Activated CD8-positive, alpha-beta T cell treated with anti-CD3 and anti-CD28 coated beads, Interleukin-2, amount 10 ng/mL, durations not matched to agents 7 days and 5 days (primary cell): ENCODE results near the gene STAT3. TPM values are rescaled to one million over a fixed set of nuclear protein-coding genes. Genes with fewer than 3 reads are reported as not detected.
A peak's percentile ranks its signal among the peaks of the same experiment; 100 is the strongest.

Experiments
- ATAC-seq: fragments of 150-1000 bp; cut with Tn5 transposase; one replicate; pipeline ENCODE4 v1.10.0; 2021; ENCODE audit warnings: moderate library complexity
- CTCF ChIA-PET: fragments of 350-600 bp; sonication (Branson Sonifier 250); formaldehyde crosslinking; loops from one replicate; lab custom pipeline; 2021; ENCODE audit warnings: antibody characterized with exemption; lab: Charles Lee
- POLR2A ChIA-PET: fragments of 350-600 bp; sonication (Branson Sonifier 250); formaldehyde crosslinking; loops from one replicate; lab custom pipeline; 2021; ENCODE audit warnings: antibody characterized with exemption; lab: Charles Lee
- DNase-seq: peaks from one replicate; pipeline ENCODE4 v3.0.0-alpha.2; 2020
- H3K27ac Mint-ChIP-seq: one replicate; pipeline ENCODE4 v1.8.0; 2021; ENCODE audit warnings: mild to moderate bottlenecking, mixed read lengths
- H3K27me3 Mint-ChIP-seq: one replicate; pipeline ENCODE4 v1.8.0; 2021; ENCODE audit warnings: low read depth, mixed read lengths
- H3K36me3 Mint-ChIP-seq: one replicate; pipeline ENCODE4 v1.8.0; 2021; ENCODE audit warnings: low read depth, mixed read lengths
- H3K4me1 Mint-ChIP-seq: one replicate; pipeline ENCODE4 v1.8.0; 2021; ENCODE audit warnings: low read depth, mixed read lengths
- H3K4me3 Mint-ChIP-seq: one replicate; pipeline ENCODE4 v1.8.0; 2021; ENCODE audit warnings: mild to moderate bottlenecking, mixed read lengths
- H3K9me3 Mint-ChIP-seq: one replicate; pipeline ENCODE4 v1.8.0; 2022; ENCODE audit warnings: mixed read lengths; ENCODE audit not compliant: insufficient read depth
- total RNA-seq, 2 experiments: library from RNA; stranded (reverse); gene quantifications; one replicate each; pipeline ENCODE4 v1.2.3, GENCODE V29; 2021

STAT3 gene
- total RNA-seq, 2 experiments from 2014 or later, result 94.7 to 101 TPM

DNA sequence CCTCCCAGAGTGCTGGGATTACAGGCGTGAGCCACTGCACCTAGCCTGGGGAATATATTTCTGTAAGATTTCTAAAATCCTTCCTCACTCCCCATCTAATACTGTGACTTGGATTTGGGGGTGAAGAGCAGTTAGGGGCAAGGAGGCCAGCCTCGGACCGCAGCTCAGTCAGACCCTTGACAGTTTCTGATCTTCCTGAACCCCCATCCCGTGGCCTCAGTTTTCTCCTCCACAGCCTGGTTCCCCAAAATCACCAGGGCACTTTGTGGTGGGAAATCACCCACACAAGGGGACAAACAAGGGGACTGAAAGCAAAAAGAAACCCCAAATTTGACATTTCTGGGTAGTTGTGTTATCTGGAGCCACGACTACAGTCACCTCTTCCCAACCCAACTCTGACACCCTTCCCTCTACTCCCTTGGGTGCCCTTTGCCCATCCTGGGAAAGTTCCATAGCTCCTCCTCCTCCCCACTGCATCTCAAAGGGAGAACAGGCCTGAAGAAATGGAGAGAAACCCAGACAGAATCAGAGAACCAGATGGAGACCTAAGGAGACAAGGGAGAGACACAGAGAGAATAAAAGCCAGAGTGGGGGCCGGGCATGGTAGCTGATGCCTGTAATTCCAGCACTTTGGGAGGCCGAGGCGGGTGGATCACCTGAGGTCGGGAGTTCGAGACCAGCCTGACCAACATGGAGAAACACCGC lies 102.7 kb downstream of the STAT3 start:
- Mint-ChIP-seq H3K4me3 (peak overlapping the region; percentile 31), H3K4me1 (peaks cover 42% of the 10 kb centered on the region)
- DNase-seq, result no peak

DNA sequence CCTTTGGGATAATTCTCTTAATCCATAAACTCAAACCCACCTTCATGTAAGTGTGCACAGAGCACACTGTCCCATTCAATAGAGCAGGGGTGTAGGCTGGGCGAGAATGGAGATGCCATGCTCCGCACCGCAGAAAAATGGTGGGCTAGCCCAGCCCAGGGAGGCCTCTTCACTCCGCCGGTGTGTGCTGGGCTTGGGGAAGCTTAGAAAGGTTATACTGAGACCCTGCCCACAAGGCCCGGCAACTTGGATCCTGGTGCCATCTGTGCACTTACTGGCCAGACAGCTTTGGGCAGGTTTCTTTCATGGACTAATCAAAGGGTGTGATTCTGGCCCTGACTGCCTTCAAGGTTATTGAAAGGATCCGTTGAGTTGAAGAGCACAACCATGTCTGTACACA lies 103.7 kb downstream of the STAT3 start:
- DNase-seq, result no peak

More for the DNA sequence above, 102.7 kb downstream of the STAT3 start:
- Mint-ChIP-seq H3K36me3 (peaks cover 11% of the 10 kb centered on the region), H3K27me3 (no peaks in the 10 kb centered on the region), H3K9me3 (no peaks in the 10 kb centered on the region), H3K27ac (peak overlapping the region; percentile 12)
- ChIA-PET CTCF (interaction anchor here (0.6 kb wide), 1 partner anchor 63 kb away, joined by 3 read pairs; no protein-coding TSS in a partner anchor), POLR2A (interaction anchor here (0.6 to 5.7 kb wide), 3 partner anchors 16 to 245 kb away, joined by 3 to 69 read pairs (median 3); no protein-coding TSS in a partner anchor)
- no peak for ATAC-seq

DNA sequence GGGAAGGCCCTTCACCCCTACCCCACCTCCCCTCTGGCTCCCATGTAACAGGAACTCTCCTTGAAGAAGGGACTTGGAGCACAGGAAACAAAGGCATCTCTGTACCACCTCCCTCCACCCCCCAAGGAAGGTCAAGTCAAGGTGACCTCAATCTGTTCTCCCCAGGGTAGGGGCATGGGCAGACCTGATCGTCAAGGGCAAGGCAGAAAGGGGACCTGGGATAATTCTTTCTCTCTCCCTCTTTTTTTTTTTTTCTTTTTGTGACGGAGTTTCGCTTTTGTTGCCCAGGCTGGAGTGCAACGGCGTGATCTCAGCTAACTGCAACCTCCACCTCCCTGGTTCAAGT lies 104.2 kb downstream of the STAT3 start:
- H3K27me3 Mint-ChIP-seq, result no peaks in the 10 kb centered on the region
- ATAC-seq (no peak), DNase-seq (no peak)
- peaks cover 28% of the 10 kb centered on the region for H3K4me1 Mint-ChIP-seq
- CTCF ChIA-PET, result no interaction called here
- no peaks in the 10 kb centered on the region for H3K9me3 Mint-ChIP-seq
- H3K27ac Mint-ChIP-seq, result no peak overlapping the region
- H3K36me3 Mint-ChIP-seq, result peaks cover 5% of the 10 kb centered on the region
- POLR2A ChIA-PET, result interaction anchor here (0.9 kb wide), 1 partner anchor 9 kb away, joined by 3 read pairs; no protein-coding TSS in a partner anchor
- no peak overlapping the region for H3K4me3 Mint-ChIP-seq

More for the DNA sequence above, 103.7 kb downstream of the STAT3 start:
- no peak overlapping the region for H3K4me3 Mint-ChIP-seq
- no peak for ATAC-seq
- no peaks in the 10 kb centered on the region for H3K9me3 Mint-ChIP-seq
- peaks cover 5% of the 10 kb centered on the region for H3K36me3 Mint-ChIP-seq
- ChIA-PET POLR2A (interaction anchor here (0.9 to 5.7 kb wide), 2 partner anchors 9 to 36 kb away, joined by 3 to 69 read pairs; no protein-coding TSS in a partner anchor), CTCF (no interaction called here)
- H3K27me3 Mint-ChIP-seq, result no peaks in the 10 kb centered on the region
- no peak overlapping the region for H3K27ac Mint-ChIP-seq
- peaks cover 32% of the 10 kb centered on the region for H3K4me1 Mint-ChIP-seq

DNA sequence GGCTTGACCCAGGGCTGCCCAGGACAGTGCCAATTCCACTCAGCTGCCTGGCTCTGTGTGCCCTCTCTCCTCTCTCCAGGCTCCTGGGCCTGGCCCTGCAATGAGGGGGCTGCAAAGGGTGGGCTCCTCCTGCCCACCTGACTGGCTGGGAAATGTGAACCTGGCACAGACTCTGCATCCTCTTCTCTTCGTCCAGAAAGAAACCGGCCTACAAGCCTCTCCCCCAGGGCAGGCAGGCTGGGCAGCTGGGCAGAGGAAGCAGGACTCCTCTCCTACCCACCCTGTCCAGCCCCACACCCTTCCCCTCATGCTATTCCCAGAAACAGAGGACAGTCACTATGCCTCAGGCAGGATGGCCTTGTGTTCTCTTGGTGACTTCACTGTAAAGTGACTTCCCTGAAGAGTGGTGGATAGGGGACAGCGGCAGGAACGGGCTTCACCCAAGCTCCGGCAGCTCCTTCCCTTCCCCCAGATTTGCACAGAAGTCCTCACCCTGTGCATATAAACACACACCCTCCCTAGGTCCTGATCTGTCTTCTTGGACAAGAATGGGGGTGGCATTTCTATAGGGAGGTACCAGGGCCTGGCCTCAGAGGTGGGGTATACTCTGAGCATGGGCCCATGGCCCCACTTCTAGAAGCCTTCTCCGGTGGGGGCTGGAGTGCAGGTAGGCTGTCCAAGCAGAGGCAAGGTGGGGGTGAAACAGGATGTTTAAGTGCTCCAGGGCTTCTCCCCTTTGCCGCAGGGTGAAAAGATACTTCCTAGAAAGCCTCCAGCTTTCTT lies 104.8 kb downstream of the STAT3 start:
- ChIA-PET POLR2A (interaction anchor here (0.9 kb wide), 1 partner anchor 8 kb away, joined by 3 read pairs; no protein-coding TSS in a partner anchor), CTCF (no interaction called here)
- H3K4me1 Mint-ChIP-seq, result peaks cover 28% of the 10 kb centered on the region
- DNase-seq (no peak), ATAC-seq (no peak)
- H3K36me3 Mint-ChIP-seq, result peaks cover 5% of the 10 kb centered on the region
- H3K27me3 Mint-ChIP-seq, result no peaks in the 10 kb centered on the region
- H3K27ac Mint-ChIP-seq, result peak overlapping the region; percentile 30
- H3K9me3 Mint-ChIP-seq, result no peaks in the 10 kb centered on the region
- no peak overlapping the region for H3K4me3 Mint-ChIP-seq

DNA sequence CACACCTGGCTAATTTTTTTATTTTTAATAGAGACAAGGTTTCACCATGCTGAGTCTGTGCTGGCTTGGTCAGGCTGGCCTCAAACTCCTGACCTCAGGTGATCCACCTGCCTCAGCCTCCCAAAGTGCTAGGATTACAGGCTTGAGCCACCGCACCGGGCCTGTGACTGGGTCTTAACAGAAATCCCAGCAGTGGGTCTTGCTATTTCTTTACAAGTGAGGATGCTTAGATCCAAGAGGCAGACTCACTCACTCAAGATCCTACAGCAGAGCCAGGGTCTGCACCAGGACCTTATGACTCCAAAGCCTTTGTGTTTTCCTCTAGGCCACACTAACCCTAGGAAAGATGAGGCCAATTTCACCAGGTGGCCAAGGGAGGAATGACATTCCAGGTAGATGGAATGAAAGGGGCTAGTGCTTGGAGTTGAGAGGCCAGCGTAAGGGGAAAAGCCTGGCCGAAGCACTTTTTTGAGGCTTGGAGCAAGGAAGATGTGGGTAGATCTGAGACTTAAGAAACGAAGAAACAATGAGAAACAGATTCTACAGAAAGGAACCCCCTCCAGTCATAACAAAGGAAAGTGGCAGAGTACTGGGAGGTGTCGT lies 105.7 kb downstream of the STAT3 start:
- Mint-ChIP-seq H3K9me3 (no peaks in the 10 kb centered on the region), H3K4me1 (peaks cover 28% of the 10 kb centered on the region), H3K36me3 (peaks cover 2% of the 10 kb centered on the region), H3K4me3 (no peak overlapping the region), H3K27me3 (no peaks in the 10 kb centered on the region), H3K27ac (no peak overlapping the region)
- CTCF ChIA-PET, result interaction anchor here (1.2 kb wide), 1 partner anchor 60 kb away, joined by 4 read pairs; no protein-coding TSS in a partner anchor
- DNase-seq (no peak), ATAC-seq (no peak)
- POLR2A ChIA-PET, result no interaction called here

DNA sequence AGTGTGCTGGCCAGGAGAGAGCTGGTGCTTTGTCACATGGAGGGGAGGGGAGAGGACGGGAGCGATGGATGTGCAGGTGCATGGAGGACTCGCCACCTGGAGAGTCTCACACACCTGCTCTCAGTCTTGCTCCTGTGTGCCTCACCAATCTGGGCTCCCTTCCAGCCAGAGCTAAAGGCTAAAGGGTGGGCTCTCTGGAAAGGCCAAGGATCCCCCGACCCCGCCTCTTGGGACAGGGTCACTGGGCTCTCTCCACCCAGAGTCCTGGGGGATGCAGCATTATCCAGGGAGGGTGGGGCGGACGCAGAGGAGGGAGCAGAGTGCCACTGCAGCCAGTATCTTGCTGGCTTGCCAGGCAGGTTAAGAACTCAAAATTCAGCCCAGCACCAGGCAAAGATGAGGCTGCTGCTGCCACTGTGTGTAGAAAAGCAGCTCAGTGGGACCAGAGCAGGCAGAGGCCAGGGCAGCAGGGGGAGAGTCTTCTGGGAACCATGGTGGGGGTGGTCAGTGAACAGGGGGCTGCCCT lies 106.6 kb downstream of the STAT3 start:
- no peak for DNase-seq
- CTCF ChIA-PET, result interaction anchor here (1.2 kb wide), 1 partner anchor 59 kb away, joined by 4 read pairs; no protein-coding TSS in a partner anchor
- H3K27ac Mint-ChIP-seq, result no peak overlapping the region
- no peak for ATAC-seq
- H3K9me3 Mint-ChIP-seq, result no peaks in the 10 kb centered on the region
- POLR2A ChIA-PET, result interaction anchor here (0.8 kb wide), 1 partner anchor 33 kb away, joined by 4 read pairs; no protein-coding TSS in a partner anchor
- no peak overlapping the region for H3K4me3 Mint-ChIP-seq
- H3K36me3 Mint-ChIP-seq, result no peaks in the 10 kb centered on the region
- peaks cover 26% of the 10 kb centered on the region for H3K4me1 Mint-ChIP-seq
- no peaks in the 10 kb centered on the region for H3K27me3 Mint-ChIP-seq

DNA sequence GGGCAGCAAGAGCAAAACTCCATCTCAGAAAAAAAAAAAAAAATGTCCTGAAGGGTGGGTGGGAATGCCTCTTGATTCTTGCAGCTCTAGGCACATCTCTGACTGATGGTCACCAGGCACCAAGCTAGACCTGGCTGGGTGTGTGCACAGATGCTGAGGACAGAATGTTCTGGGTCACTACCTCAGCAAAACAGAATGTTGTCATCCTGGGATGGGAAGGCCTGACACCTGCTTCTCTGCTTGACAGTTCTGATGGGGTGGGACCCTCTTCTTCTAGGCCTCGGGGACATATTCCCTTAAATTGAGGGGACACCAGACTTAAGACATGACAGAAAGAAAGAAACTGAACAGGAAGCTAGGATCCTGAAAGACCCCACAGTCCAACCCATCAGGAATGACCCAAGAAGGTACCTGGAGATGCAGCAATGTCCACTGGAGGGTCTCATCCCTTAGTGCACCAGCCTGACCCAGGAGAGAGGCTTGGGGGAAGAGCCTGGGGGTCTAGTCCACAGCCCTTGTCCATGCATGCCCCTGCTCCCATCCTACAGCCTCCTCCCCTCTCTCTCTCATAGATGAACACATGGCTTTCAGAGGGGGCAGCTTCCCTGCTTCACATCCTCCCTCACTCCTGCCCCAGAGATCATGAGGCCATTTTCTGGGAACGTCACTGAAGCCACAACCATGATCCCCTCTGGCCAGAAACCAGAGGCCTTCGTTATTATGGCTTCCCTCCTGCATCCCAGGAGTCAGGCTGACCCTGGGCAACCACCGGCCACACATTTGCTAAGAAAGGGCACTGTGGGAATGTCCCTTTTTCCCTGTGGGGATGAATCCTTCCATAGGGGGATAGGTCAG lies 108.2 kb downstream of the STAT3 start:
- POLR2A ChIA-PET, result interaction anchor here (0.6 to 3.0 kb wide), 6 partner anchors 9 to 362 kb away, joined by 3 to 24 read pairs (median 3); partner anchors contain the start of gene STAT5A
- H3K27ac Mint-ChIP-seq, result no peak overlapping the region
- ATAC-seq (no peak), DNase-seq (no peak)
- H3K9me3 Mint-ChIP-seq, result no peaks in the 10 kb centered on the region
- H3K4me1 Mint-ChIP-seq, result peaks cover 19% of the 10 kb centered on the region
- H3K36me3 Mint-ChIP-seq, result peaks cover 3% of the 10 kb centered on the region
- CTCF ChIA-PET, result interaction anchor here (1.1 to 1.5 kb wide), 3 partner anchors 11 to 58 kb away, joined by 3 to 4 read pairs (median 3); no protein-coding TSS in a partner anchor
- H3K4me3 Mint-ChIP-seq, result no peak overlapping the region
- no peaks in the 10 kb centered on the region for H3K27me3 Mint-ChIP-seq

DNA sequence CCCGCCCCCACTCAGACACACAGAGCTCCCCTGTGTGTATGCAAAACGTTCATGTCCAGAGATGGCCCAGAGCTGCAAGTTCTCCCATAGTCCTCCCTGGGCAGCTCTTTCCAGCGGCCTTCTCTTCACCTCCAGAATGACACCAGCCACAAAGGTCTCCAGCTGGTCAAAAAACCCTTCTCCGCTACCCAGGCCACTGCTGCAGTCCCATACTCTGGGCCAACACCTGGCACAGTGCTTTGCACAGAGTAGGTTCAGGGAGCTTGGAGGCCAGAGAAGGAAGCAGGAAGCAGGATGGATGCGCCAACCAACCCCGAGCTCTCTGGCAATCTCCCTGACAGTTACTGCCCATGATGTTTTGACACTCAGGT lies 110.9 kb downstream of the STAT3 start:
- Mint-ChIP-seq H3K36me3 (peaks cover 3% of the 10 kb centered on the region), H3K27me3 (no peaks in the 10 kb centered on the region), H3K9me3 (no peaks in the 10 kb centered on the region), H3K4me1 (peaks cover 36% of the 10 kb centered on the region), H3K4me3 (peak overlapping the region; percentile 75), H3K27ac (peak overlapping the region; percentile 71)
- CTCF ChIA-PET, result interaction anchor here (0.9 to 1.2 kb wide), 3 partner anchors 10 to 55 kb away, joined by 3 to 5 read pairs (median 4); no protein-coding TSS in a partner anchor
- ATAC-seq (no peak), DNase-seq (no peak)
- POLR2A ChIA-PET, result interaction anchor here (0.6 to 11.3 kb wide), 7 partner anchors 9 to 128 kb away, joined by 3 to 128 read pairs (median 3); partner anchors contain the start of genes GHDC and STAT5A

DNA sequence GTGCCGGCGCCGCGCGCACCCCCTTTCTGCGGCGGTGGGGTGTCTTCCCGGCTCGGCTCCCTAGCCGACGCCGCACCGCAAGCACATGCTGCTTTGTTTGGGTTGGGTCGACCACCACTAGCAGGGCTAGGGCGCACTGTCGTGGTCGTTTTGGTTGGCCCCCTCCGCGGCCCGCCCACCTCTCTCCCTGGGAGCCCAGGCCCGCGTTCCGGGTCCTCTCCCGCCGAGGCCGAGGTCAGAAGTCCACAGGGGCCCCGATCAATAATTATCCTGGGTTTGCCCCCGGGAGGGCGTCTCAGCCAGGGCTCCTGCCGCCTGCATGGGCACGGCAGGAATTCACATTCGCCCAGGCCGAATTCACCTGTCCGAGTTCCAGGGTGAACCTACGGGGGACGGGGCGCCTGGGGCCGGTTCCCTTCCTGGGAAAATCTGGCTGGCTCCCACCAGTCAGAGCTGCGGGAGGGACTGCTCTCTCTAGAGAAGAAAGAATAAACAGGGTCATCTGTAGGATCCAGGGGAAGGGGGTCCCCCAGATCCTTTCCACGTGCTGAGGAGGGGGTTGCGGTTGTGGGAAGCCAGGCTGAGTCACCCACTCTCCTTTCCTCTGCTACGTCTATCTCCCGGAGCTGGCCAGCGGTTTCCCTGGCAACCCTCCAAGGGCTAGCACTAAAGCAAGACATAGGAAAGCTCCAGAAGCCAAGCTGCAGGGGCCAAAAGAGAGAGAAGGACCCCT lies 111.5 kb downstream of the STAT3 start:
- ChIA-PET POLR2A (interaction anchor here (0.6 to 11.3 kb wide), 9 partner anchors 10 to 128 kb away, joined by 3 to 128 read pairs (median 3); partner anchors contain the start of genes GHDC and STAT5A), CTCF (interaction anchor here (0.9 to 1.2 kb wide), 3 partner anchors 10 to 55 kb away, joined by 3 to 5 read pairs (median 4); no protein-coding TSS in a partner anchor)
- no peaks in the 10 kb centered on the region for H3K9me3 Mint-ChIP-seq
- peak overlapping the region; percentile 71 for H3K27ac Mint-ChIP-seq
- no peaks in the 10 kb centered on the region for H3K27me3 Mint-ChIP-seq
- peaks cover 41% of the 10 kb centered on the region for H3K4me1 Mint-ChIP-seq
- H3K36me3 Mint-ChIP-seq, result peaks cover 3% of the 10 kb centered on the region
- peak overlapping the region; percentile 75 for H3K4me3 Mint-ChIP-seq
- peak; percentile 33 for DNase-seq
- no peak for ATAC-seq

DNA sequence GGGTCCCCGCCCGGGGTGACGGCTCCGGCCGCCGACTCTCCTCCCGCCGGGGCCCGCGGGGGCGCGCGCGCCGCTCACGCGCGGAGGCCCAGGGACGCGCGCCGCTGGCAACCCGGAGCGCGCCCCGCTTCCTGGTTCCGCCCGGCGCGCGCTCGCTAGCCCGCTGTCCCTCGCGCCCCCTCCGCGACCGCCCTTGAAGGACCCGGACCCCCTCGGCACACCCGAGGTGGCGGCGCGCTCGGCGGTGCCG lies 112.0 kb downstream of the STAT3 start, which contains the start of gene STAT5B:
Gene STAT5B (minus strand): TSS at position 33 of the 250 bp plus-strand sequence. CDS start 44,264 bp downstream, outside the sequence.
- peak; percentile 74 for DNase-seq
- Mint-ChIP-seq H3K4me3 (peak within 1 kb of the TSS; percentile 93), H3K27ac (peak within 1 kb of the TSS; percentile 86), H3K36me3 (peaks cover 3% of the 10 kb centered on the region), H3K4me1 (peaks cover 46% of the 10 kb centered on the region), H3K9me3 (no peaks in the 10 kb centered on the region), H3K27me3 (no peaks in the 10 kb centered on the region)
- ChIA-PET CTCF (interaction anchor here (1.2 to 1.7 kb wide), 3 partner anchors 26 to 28 kb away, joined by 4 to 6 read pairs (median 4); no protein-coding TSS in a partner anchor), POLR2A (interaction anchor here (0.9 to 11.3 kb wide), 6 partner anchors 27 to 259 kb away, joined by 3 to 128 read pairs (median 5); partner anchors contain the start of gene DNAJC7)
- ATAC-seq, result peak; percentile 69
